RWPE2 (cell line): Measurements from ENCODE around the gene VPS16.

Source experiments
- ATAC-seq: fragments of 200-7000 bp; cut with Tn5 transposase; 3 replicates; pipeline ENCODE4 v1.9.1; 2021; ENCODE audit warnings: low read depth
- DNase-seq: peaks from one replicate; pipeline ENCODE4 v3.0.0-alpha.2; 2020; ENCODE audit warnings: low spot score
- H3K27ac ChIP-seq: fragments of 450-650 bp; 2 replicates; pipeline ENCODE4 v1.5.1; 2017; ENCODE audit warnings: mild to moderate bottlenecking; ENCODE audit not compliant: poor library complexity, severe bottlenecking
- H3K27me3 ChIP-seq: fragments of 250-450 bp; sonication (Bioruptor Pico); 2 replicates; pipeline ENCODE4 v1.5.1; 2021; ENCODE audit warnings: mild to moderate bottlenecking, moderate library complexity; ENCODE audit not compliant: insufficient read depth, poor library complexity, severe bottlenecking
- H3K36me3 ChIP-seq: fragments of 250-450 bp; sonication (Bioruptor Pico); 2 replicates; pipeline ENCODE4 v1.5.1; 2020; ENCODE audit warnings: low read depth, mild to moderate bottlenecking, moderate library complexity
- H3K4me1 ChIP-seq: fragments of 250-450 bp; sonication (Bioruptor Pico); 2 replicates; pipeline ENCODE4 v1.5.1; 2021; ENCODE audit warnings: mild to moderate bottlenecking, moderate library complexity; ENCODE audit not compliant: insufficient read depth, poor library complexity, severe bottlenecking
- H3K4me3 ChIP-seq: fragments of 250-450 bp; sonication (Bioruptor Pico); 2 replicates; pipeline ENCODE4 v1.5.1; 2021; ENCODE audit warnings: mild to moderate bottlenecking, moderate library complexity; ENCODE audit not compliant: severe bottlenecking
- H3K9me3 ChIP-seq: fragments of 250-450 bp; sonication (Bioruptor Pico); 2 replicates; pipeline ENCODE4 v1.5.1; 2021; ENCODE audit warnings: mild to moderate bottlenecking, moderate library complexity; ENCODE audit not compliant: severe bottlenecking
- CTCF ChIP-seq: fragments of 450-650 bp; IDR thresholded peaks from one replicate; pipeline ENCODE4 v1.5.1; 2017; ENCODE audit warnings: mild to moderate bottlenecking, moderate library complexity; ENCODE audit not compliant: poor library complexity, severe bottlenecking

VPS16 gene

GRCh38 chr20:2874456-2874855 is 33.9 kb downstream of the VPS16 start:
- DNase-seq (no peak), ATAC-seq (no peak)
- no peaks in the 10 kb centered on the region; the same call in 1 of the 2 replicates for H3K36me3 ChIP-seq

GRCh38 chr20:2875690-2876203 is 35.2 kb downstream of the VPS16 start:
- DNase-seq (peak; percentile 37), ATAC-seq (no peak)
- TF ChIP-seq CTCF: no peak
- Histone ChIP-seq H3K4me1 (peaks cover 3% of the 10 kb centered on the region), H3K27ac (no peak overlapping the region), H3K27me3 (no peaks in the 10 kb centered on the region), H3K9me3 (no peaks in the 10 kb centered on the region), H3K4me3 (no peak overlapping the region), H3K36me3 (no peaks in the 10 kb centered on the region; the same call in 1 of the 2 replicates)

More at GRCh38 chr20:2874456-2874855, 33.9 kb downstream of the VPS16 start:
- no peaks in the 10 kb centered on the region for H3K9me3 ChIP-seq
- no peak overlapping the region for H3K27ac ChIP-seq
- H3K27me3 ChIP-seq: no peaks in the 10 kb centered on the region
- peaks cover 7% of the 10 kb centered on the region for H3K4me1 ChIP-seq
- TF ChIP-seq CTCF: no peak
- peak overlapping the region; percentile 74 for H3K4me3 ChIP-seq

GRCh38 chr20:2878515-2878914 is 38.0 kb downstream of the VPS16 start:
- Histone ChIP-seq H3K4me3 (no peak overlapping the region), H3K27me3 (no peaks in the 10 kb centered on the region), H3K36me3 (no peaks in the 10 kb centered on the region; the same call in 1 of the 2 replicates), H3K9me3 (no peaks in the 10 kb centered on the region), H3K27ac (no peak overlapping the region), H3K4me1 (no peaks in the 10 kb centered on the region)
- no peak for TF ChIP-seq CTCF
- no peak for DNase-seq
- ATAC-seq: no peak

GRCh38 chr20:2879146-2879545 is 38.6 kb downstream of the VPS16 start:
- TF ChIP-seq CTCF: no peak
- ATAC-seq (peak; percentile 59), DNase-seq (no peak)
- Histone ChIP-seq H3K27me3 (no peaks in the 10 kb centered on the region), H3K36me3 (no peaks in the 10 kb centered on the region; the same call in 1 of the 2 replicates), H3K4me3 (no peak overlapping the region), H3K27ac (no peak overlapping the region), H3K4me1 (no peaks in the 10 kb centered on the region), H3K9me3 (no peaks in the 10 kb centered on the region)

- TF ChIP-seq CTCF: no peak
- no peak overlapping the region for H3K27ac ChIP-seq
Observed at GRCh38 chr20:2880650-2881049, 40.1 kb downstream of the VPS16 start.

More at GRCh38 chr20:2880650-2881049, 40.1 kb downstream of the VPS16 start:
- Histone ChIP-seq H3K9me3 (no peaks in the 10 kb centered on the region), H3K4me3 (no peak overlapping the region), H3K4me1 (no peaks in the 10 kb centered on the region), H3K27me3 (no peaks in the 10 kb centered on the region), H3K36me3 (no peaks in the 10 kb centered on the region; the same call in 1 of the 2 replicates)
- DNase-seq (no peak), ATAC-seq (no peak)
